Stomach (tissue), 9 donors: ENCODE data around the gene CHADL. TPM values are rescaled to one million over a fixed set of nuclear protein-coding genes. Genes with fewer than 3 reads are reported as not detected.

Experiments
- DNase-seq, 2 donors: peaks; one replicate each; pipeline versions ENCODE4 v3.0.0 to v3.0.0-alpha.2; 2013 to 2019
- H3K27ac ChIP-seq, 5 donors: fragments of 200-600 bp in 4 of 5; sonication (generic) in 4 of 5; one replicate each; pipeline ENCODE4 v1.5.1; 2013 to 2019; ENCODE audit warnings: mild to moderate bottlenecking in 1 of 5, moderate library complexity in 1 of 5
- H3K27me3 ChIP-seq, 3 donors: fragments of 200-600 bp; sonication (generic); one replicate each; pipeline ENCODE4 v1.5.1; 2017 to 2019; ENCODE audit warnings: mixed run types in 1 of 3
- H3K36me3 ChIP-seq, 4 donors: fragments of 200-600 bp; sonication (generic); 1 replicate in 3 of 4; 2 replicates in 1 of 4; pipeline ENCODE4 v1.5.1; 2016 to 2019
- H3K4me1 ChIP-seq, 4 donors: fragments of 200-600 bp; sonication (generic); one replicate each; pipeline ENCODE4 v1.5.1; 2016 to 2019
- H3K4me3 ChIP-seq, 4 donors: fragments of 200-600 bp; sonication (generic) in 3 of 4; one replicate each; pipeline ENCODE4 v1.5.1; 2016 to 2019; ENCODE audit warnings: mild to moderate bottlenecking in 1 of 4
- H3K9me3 ChIP-seq, 4 donors: fragments of 200-600 bp; sonication (generic); one replicate each; pipeline ENCODE4 v1.5.1; 2016 to 2019
- CTCF ChIP-seq, 7 experiments: fragments of 450-650 bp in 4 of 7; fragments of 200-600 bp in 3 of 7; sonication (generic) in 3 of 7; IDR thresholded peaks; one replicate each; pipeline ENCODE4 v1.5.1; 2016 to 2019; ENCODE audit warnings: antibody characterized with exemption in 7 of 7, control low read depth in 2 of 7, mild to moderate bottlenecking in 1 of 7
- EP300 ChIP-seq: sonication (generic); formaldehyde crosslinking; IDR thresholded peaks from one replicate; pipeline ENCODE4 v1.6.1; 2017; ENCODE audit warnings: antibody characterized with exemption
- POLR2A ChIP-seq, 4 donors: fragments of 450-650 bp; IDR thresholded peaks; one replicate each; pipeline ENCODE4 v1.6.1; 2016; ENCODE audit warnings: antibody characterized with exemption in 4 of 4, control low read depth in 2 of 4, mild to moderate bottlenecking in 1 of 4, moderate library complexity in 1 of 4
- POLR2AphosphoS5 ChIP-seq, 3 donors: sonication (generic); formaldehyde crosslinking; IDR thresholded peaks; one replicate each; pipeline ENCODE4 v1.6.1; 2016; ENCODE audit warnings: antibody characterized with exemption in 3 of 3
- WGBS, 5 donors: extraction: QIAGEN DNeasy Blood & Tissue Kit in 3 of 5; methylation state at CpG; one replicate each; pipeline versions ENCODE4 v1.1.5 to v1.1.7; 2013 to 2018; 5-methylcytosine and 5-hydroxymethylcytosine counted together
- intact Hi-C: fragments of 100-400 bp; cut with DNase I; formaldehyde crosslinking; loops from one replicate; pipeline ENCODE4 v1.15.1; 2023; ENCODE audit warnings: low total_unique reads
- polyA plus RNA-seq, 3 donors: library from polyadenylated mRNA; stranded (reverse); fragments of 200-250 nt; gene quantifications; one replicate each; pipeline ENCODE4 v1.2.3, GENCODE V29; 2013
- total RNA-seq, 5 donors: library from RNA; depleted of rRNA; stranded (reverse); fragments of >200 nt; gene quantifications; one replicate each; pipeline versions ENCODE4 v1.1.0 to v1.2.3, GENCODE V29; 2014 to 2016
- donor health status: healthy with polysubstance abuse.
- donor health status: Bipolar disorder and iron deficiency.
- donor health status: healthy.

Gene CHADL
- total and polyA plus RNA-seq, 8 donors = 1.4 to 15.6 (median 5.4) TPM

GRCh38 chr22:41267958-41268357 is 27.2 kb upstream of the CHADL start:
- no peaks in the 10 kb centered on the region for H3K27me3 ChIP-seq
- no peak overlapping the region for H3K27ac ChIP-seq
- intact Hi-C loops = no loop called here
- no peaks in the 10 kb centered on the region for H3K9me3 ChIP-seq
- H3K4me1 ChIP-seq = no peaks in the 10 kb centered on the region
- DNase-seq = no peak
- peaks cover 82 to 98% (median 97%) of the 10 kb centered on the region in 4 donors for H3K36me3 ChIP-seq
- TF ChIP-seq POLR2AphosphoS5 (IDR thresholded peaks at IDR 0.05) (no peak), CTCF (IDR thresholded peaks at IDR 0.05) (no peak), POLR2A (IDR thresholded peaks at IDR 0.05) (no peak), EP300 (no peak)
- no peak overlapping the region for H3K4me3 ChIP-seq
- WGBS, 5 donors = 91 to 98% (median 97%) methylated on average over 16 of the region's 16 CpGs

GRCh38 chr22:41264408-41264941 is 23.7 kb upstream of the CHADL start:
- intact Hi-C loops = no loop called here
- peak in 1 of 2 donors; percentile 39 for DNase-seq
- 86 to 93% (median 91%) methylated on average over 11 to 15 of the region's 15 CpGs for WGBS, 5 donors
- no peak for TF ChIP-seq EP300
- TF ChIP-seq POLR2A (IDR thresholded peaks at IDR 0.05) = no peak
- TF ChIP-seq CTCF (IDR thresholded peaks at IDR 0.05) = no peak
- no peak for TF ChIP-seq POLR2AphosphoS5 (IDR thresholded peaks at IDR 0.05)
- peaks cover 83 to 98% (median 97%) of the 10 kb centered on the region in 4 donors for H3K36me3 ChIP-seq
- peaks cover 0 to 3% (median 0%) of the 10 kb centered on the region in 4 donors for H3K4me1 ChIP-seq
- H3K27ac ChIP-seq = no peak overlapping the region
- H3K27me3 ChIP-seq = no peaks in the 10 kb centered on the region
- no peaks in the 10 kb centered on the region for H3K9me3 ChIP-seq
- H3K4me3 ChIP-seq = no peak overlapping the region

GRCh38 chr22:41263704-41264103 is 23.0 kb upstream of the CHADL start:
- Histone ChIP-seq H3K9me3 (no peaks in the 10 kb centered on the region), H3K4me1 (peaks cover 0 to 3% (median 0%) of the 10 kb centered on the region in 4 donors), H3K27me3 (no peaks in the 10 kb centered on the region), H3K36me3 (peaks cover 81 to 98% (median 97%) of the 10 kb centered on the region in 4 donors), H3K4me3 (no peak overlapping the region), H3K27ac (no peak overlapping the region)
- TF ChIP-seq EP300 (no peak), POLR2A (IDR thresholded peaks at IDR 0.05) (no peak), CTCF (IDR thresholded peaks at IDR 0.05) (no peak), POLR2AphosphoS5 (IDR thresholded peaks at IDR 0.05) (no peak)
- no peak for DNase-seq
- intact Hi-C loops = no loop called here
- WGBS, 5 donors = 94 to 100% (median 95%) methylated on average over 2 of the region's 2 CpGs

GRCh38 chr22:41262250-41262765 is 21.6 kb upstream of the CHADL start:
- TF ChIP-seq EP300 = no peak
- no peak for TF ChIP-seq POLR2AphosphoS5 (IDR thresholded peaks at IDR 0.05)
- no peak for TF ChIP-seq CTCF (IDR thresholded peaks at IDR 0.05)
- intact Hi-C loops = no loop called here
- H3K27me3 ChIP-seq = no peaks in the 10 kb centered on the region
- H3K4me3 ChIP-seq = no peak overlapping the region
- H3K36me3 ChIP-seq = peaks cover 70 to 98% (median 97%) of the 10 kb centered on the region in 4 donors
- H3K9me3 ChIP-seq = no peaks in the 10 kb centered on the region
- WGBS, 5 donors = 87 to 94% (median 89%) methylated on average over 12 to 15 of the region's 15 CpGs
- H3K4me1 ChIP-seq = peaks cover 0 to 3% (median 0%) of the 10 kb centered on the region in 4 donors
- DNase-seq = no peak
- H3K27ac ChIP-seq = peak overlapping the region in 1 of 5 donors; percentile 62
